ENCODE data around the gene CEACAM19. TPM values are rescaled to one million over a fixed set of nuclear protein-coding genes. Genes with fewer than 3 reads are reported as not detected.
A peak's percentile ranks its signal among the peaks of the same experiment; 100 is the strongest.

Gene CEACAM19
- total and polyA plus RNA-seq, 2 of the 13 experiments (the other 11 are each of a cell fraction or from before 2014, with no cell fraction given): 1.3 to 4.0 TPM

DNA sequence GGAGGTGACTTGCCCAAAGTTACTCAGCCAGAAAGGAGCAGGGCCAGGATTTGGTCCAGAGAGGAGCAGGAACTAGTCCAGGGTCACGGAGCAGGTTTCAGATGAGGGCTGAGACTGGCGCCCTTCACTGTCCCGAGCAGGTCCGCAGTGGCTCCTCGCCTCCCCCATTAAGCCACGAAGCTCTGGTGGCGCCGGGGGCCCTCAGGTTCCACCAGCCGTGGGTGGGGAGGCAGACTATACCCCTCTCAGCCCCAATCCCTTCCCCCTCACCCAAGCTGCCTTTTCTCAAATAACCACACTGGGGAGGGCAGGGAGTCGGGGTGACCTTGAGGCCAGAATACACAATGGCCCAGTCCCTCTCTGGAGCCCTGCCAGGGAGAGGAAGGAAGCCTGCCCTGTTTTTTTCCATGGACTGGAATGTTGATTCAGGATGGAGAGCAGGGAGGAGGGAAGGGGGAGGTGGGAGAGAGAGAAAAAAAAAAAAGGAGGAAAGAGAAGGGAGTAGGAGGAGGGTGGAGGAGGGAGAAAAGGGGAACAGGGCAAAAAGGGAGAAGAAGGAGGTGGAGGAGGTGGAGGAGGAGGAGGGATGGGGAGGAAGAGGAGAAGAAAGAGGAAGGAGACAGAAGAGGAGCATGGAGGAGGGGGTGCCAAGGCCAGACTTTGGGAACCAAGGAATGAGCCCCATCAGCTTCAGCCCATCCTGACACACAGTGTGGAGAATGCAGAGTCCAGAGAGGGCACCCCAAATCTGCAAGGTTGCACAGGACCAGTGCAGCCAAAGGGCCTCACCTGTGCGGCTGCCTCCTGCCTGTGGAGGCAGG is 47.4 kb downstream of the CEACAM19 start (continued):
- TF ChIP-seq, protein P1, sequence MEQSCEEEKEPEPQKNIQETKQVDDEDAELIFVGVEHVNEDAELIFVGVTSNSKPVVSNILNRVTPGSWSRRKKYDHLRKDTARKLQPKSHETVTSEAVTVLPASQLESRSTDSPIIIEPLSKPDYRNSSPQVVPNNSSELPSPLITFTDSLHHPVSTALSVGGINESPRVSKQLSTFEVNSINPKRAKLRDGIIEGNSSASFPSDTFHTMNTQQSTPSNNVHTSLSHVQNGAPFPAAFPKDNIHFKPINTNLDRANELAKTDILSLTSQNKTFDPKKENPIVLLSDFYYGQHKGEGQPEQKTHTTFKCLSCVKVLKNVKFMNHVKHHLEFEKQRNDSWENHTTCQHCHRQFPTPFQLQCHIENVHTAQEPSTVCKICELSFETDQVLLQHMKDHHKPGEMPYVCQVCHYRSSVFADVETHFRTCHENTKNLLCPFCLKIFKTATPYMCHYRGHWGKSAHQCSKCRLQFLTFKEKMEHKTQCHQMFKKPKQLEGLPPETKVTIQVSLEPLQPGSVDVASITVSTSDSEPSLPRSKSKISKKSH (CRISPR knock-in tag; IDR thresholded peaks at IDR 0.05; ENCODE audit: borderline replicate concordance): 0 out of 2 replicates have a peak, but pooled peaks have one; percentile 24
- TF ChIP-seq NBN (conservative IDR thresholded peaks at IDR 0.05) (no peak), THYN1 (CRISPR knock-in tag; IDR thresholded peaks at IDR 0.05; ENCODE audit: borderline replicate concordance, low read depth) (no peak), SALL2 (CRISPR knock-in tag; IDR thresholded peaks at IDR 0.05) (peak; percentile 67; the same call in 1 of the 2 replicates), HCFC1 (IDR thresholded peaks at IDR 0.05; ENCODE audit: low read depth, low read length) (no peak), CHD2 (IDR thresholded peaks at IDR 0.05; ENCODE audit: low read depth, low read length) (no peak), PAF1 (CRISPR knock-in tag; IDR thresholded peaks at IDR 0.05) (no peak), REL (CRISPR knock-in tag; conservative IDR thresholded peaks at IDR 0.05) (no peak), HES4 (CRISPR knock-in tag; IDR thresholded peaks at IDR 0.05; ENCODE audit: borderline replicate concordance) (no peak), ZFP36L1 (CRISPR knock-in tag; IDR thresholded peaks at IDR 0.05) (no peak), FOSL1 (CRISPR knock-in tag; IDR thresholded peaks at IDR 0.05; ENCODE audit: borderline replicate concordance) (no peak), NR2C2 (CRISPR knock-in tag; IDR thresholded peaks at IDR 0.05; ENCODE audit: borderline replicate concordance) (peak; percentile 63; the same call in 1 of the 2 replicates), NCOA5 (CRISPR knock-in tag; IDR thresholded peaks at IDR 0.05) (no peak)
- TF ChIP-seq, protein P2, sequence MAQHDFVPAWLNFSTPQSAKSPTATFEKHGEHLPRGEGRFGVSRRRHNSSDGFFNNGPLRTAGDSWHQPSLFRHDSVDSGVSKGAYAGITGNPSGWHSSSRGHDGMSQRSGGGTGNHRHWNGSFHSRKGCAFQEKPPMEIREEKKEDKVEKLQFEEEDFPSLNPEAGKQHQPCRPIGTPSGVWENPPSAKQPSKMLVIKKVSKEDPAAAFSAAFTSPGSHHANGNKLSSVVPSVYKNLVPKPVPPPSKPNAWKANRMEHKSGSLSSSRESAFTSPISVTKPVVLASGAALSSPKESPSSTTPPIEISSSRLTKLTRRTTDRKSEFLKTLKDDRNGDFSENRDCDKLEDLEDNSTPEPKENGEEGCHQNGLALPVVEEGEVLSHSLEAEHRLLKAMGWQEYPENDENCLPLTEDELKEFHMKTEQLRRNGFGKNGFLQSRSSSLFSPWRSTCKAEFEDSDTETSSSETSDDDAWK (CRISPR knock-in tag; IDR thresholded peaks at IDR 0.05): no peak
- TF ChIP-seq, protein P3, sequence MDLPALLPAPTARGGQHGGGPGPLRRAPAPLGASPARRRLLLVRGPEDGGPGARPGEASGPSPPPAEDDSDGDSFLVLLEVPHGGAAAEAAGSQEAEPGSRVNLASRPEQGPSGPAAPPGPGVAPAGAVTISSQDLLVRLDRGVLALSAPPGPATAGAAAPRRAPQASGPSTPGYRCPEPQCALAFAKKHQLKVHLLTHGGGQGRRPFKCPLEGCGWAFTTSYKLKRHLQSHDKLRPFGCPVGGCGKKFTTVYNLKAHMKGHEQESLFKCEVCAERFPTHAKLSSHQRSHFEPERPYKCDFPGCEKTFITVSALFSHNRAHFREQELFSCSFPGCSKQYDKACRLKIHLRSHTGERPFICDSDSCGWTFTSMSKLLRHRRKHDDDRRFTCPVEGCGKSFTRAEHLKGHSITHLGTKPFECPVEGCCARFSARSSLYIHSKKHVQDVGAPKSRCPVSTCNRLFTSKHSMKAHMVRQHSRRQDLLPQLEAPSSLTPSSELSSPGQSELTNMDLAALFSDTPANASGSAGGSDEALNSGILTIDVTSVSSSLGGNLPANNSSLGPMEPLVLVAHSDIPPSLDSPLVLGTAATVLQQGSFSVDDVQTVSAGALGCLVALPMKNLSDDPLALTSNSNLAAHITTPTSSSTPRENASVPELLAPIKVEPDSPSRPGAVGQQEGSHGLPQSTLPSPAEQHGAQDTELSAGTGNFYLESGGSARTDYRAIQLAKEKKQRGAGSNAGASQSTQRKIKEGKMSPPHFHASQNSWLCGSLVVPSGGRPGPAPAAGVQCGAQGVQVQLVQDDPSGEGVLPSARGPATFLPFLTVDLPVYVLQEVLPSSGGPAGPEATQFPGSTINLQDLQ (CRISPR knock-in tag; IDR thresholded peaks at IDR 0.05): peak; percentile 76
- TF ChIP-seq, protein P4, sequence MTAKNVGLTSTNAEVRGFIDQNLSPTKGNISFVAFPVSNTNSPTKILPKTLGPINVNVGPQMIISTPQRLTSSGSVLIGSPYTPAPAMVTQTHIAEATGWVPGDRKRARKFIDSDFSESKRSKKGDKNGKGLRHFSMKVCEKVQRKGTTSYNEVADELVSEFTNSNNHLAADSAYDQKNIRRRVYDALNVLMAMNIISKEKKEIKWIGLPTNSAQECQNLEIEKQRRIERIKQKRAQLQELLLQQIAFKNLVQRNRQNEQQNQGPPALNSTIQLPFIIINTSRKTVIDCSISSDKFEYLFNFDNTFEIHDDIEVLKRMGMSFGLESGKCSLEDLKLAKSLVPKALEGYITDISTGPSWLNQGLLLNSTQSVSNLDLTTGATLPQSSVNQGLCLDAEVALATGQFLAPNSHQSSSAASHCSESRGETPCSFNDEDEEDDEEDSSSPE (CRISPR knock-in tag; IDR thresholded peaks at IDR 0.05): no peak
- TF ChIP-seq, protein P5, sequence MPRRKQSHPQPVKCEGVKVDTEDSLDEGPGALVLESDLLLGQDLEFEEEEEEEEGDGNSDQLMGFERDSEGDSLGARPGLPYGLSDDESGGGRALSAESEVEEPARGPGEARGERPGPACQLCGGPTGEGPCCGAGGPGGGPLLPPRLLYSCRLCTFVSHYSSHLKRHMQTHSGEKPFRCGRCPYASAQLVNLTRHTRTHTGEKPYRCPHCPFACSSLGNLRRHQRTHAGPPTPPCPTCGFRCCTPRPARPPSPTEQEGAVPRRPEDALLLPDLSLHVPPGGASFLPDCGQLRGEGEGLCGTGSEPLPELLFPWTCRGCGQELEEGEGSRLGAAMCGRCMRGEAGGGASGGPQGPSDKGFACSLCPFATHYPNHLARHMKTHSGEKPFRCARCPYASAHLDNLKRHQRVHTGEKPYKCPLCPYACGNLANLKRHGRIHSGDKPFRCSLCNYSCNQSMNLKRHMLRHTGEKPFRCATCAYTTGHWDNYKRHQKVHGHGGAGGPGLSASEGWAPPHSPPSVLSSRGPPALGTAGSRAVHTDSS (CRISPR knock-in tag; conservative IDR thresholded peaks at IDR 0.05): no peak
- TF ChIP-seq, protein P6, sequence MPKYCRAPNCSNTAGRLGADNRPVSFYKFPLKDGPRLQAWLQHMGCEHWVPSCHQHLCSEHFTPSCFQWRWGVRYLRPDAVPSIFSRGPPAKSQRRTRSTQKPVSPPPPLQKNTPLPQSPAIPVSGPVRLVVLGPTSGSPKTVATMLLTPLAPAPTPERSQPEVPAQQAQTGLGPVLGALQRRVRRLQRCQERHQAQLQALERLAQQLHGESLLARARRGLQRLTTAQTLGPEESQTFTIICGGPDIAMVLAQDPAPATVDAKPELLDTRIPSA (CRISPR knock-in tag; IDR thresholded peaks at IDR 0.05; ENCODE audit: borderline replicate concordance): no peak
